GM23338 (cell line): ENCODE measurements around the gene SDC3. TPM values are rescaled to one million over a fixed set of nuclear protein-coding genes. Genes with fewer than 3 reads are reported as not detected.

Experiments used
- polyA plus RNA-seq: library from polyadenylated mRNA; unstranded; fragments of >200 nt; fragmentation: Nextera tagmentation; extraction: Ambion mirVana; gene quantifications from 2 replicates; pipeline ENCODE4 v1.2.1, GENCODE V29; 2016
- small RNA-seq: library from RNA; depleted of rRNA; stranded (forward); fragments of <200 nt; gene quantifications from one replicate; pipeline ENCODE3, GENCODE V24; 2014; ENCODE audit warnings: low replicate concordance
- total RNA-seq: library from RNA; depleted of rRNA; stranded (reverse); fragments of >200 nt; shearing (Covaris generic); gene quantifications from 2 replicates; pipeline ENCODE4 v1.2.3, GENCODE V29; 2014; rRNA removed

Gene SDC3
- total and polyA plus RNA-seq, 2 experiments from 2014 or later, result 5.2 to 29.7 TPM

Small RNA genes within 50 kb of the gene (small RNA-seq; reads per million reads assigned to genes)
- gene RN7SKP91 (not detected), gene RN7SL371P (not detected)

Other genes with a start within 250 kb of the SDC3 start
- 0.31 TPM in 1 of 2 replicates, not detected in the other for gene MATN1, start 185.2 kb downstream of the SDC3 start, total RNA-seq
- gene MATN1, start 185.2 kb downstream of the SDC3 start, polyA plus RNA-seq, result 0.08 and 0.21 TPM in 2 replicates
- not detected in 2 replicates for gene LAPTM5, start 151.0 kb downstream of the SDC3 start, total RNA-seq
- 0.21 and 1.0 TPM in 2 replicates for gene LAPTM5, start 151.0 kb downstream of the SDC3 start, polyA plus RNA-seq
- gene PUM1, start 157.0 kb upstream of the SDC3 start, total RNA-seq, result 117 and 121 TPM in 2 replicates
- gene PUM1, start 157.0 kb upstream of the SDC3 start, polyA plus RNA-seq, result 44.4 and 49.5 TPM in 2 replicates